Stimulated activated CD4-positive, alpha-beta T cell treated with anti-CD3 and anti-CD28 coated beads, Interleukin-12 subunit alpha, Interleukin-12 subunit beta, amount 100 ng/mL, for 24 hours (primary cell): ENCODE data around the gene TRIM38.
A peak's percentile ranks its signal among the peaks of the same experiment; 100 is the strongest.

Experiments used
- DNase-seq, 2 experiments: peaks; one replicate each; pipeline ENCODE4 v3.0.0-alpha.2; 2020; ENCODE audit warnings: low read depth in 2 of 2

TRIM38 gene

GRCh38 chr6:26026833-26027490 lies 64.4 kb downstream of the TRIM38 start:
- peak; percentile 86 to 91 for DNase-seq

DNA sequence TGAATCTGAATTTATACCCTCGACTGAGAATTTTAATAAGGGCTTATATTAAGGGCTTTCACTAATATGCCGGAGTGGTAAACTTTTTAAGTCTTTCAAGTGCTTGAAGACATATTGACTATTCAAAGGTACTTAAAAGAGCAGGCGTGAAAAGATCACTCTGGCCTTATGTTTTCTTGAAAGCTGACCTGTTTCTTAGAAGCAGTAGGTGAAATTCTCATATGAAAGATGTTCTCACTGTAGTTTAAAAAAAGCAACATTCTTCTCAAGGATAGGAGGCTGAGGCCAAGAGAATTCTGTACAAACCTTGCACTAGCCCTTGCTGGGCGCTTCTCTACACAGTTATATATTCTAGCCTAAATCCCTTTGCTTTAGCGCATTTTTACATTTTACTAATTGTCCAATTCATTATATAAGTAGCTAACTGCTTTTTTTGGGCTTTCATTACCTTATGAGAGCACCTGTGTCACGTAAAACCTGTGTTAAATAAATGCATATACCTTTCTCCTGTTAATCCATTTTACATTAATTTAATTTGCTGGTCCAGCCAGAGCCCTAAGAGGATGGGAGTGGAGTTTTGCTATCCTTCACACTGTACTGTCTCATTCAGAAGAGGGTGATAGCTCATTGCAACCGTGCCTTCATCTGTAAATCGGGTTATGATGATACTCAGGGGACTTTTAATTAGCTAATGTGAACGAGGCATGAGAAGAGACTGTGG lies 65.0 kb downstream of the TRIM38 start:
- no peak for DNase-seq

GRCh38 chr6:26028212-26028745 lies 65.7 kb downstream of the TRIM38 start:
- DNase-seq, result no peak

DNA sequence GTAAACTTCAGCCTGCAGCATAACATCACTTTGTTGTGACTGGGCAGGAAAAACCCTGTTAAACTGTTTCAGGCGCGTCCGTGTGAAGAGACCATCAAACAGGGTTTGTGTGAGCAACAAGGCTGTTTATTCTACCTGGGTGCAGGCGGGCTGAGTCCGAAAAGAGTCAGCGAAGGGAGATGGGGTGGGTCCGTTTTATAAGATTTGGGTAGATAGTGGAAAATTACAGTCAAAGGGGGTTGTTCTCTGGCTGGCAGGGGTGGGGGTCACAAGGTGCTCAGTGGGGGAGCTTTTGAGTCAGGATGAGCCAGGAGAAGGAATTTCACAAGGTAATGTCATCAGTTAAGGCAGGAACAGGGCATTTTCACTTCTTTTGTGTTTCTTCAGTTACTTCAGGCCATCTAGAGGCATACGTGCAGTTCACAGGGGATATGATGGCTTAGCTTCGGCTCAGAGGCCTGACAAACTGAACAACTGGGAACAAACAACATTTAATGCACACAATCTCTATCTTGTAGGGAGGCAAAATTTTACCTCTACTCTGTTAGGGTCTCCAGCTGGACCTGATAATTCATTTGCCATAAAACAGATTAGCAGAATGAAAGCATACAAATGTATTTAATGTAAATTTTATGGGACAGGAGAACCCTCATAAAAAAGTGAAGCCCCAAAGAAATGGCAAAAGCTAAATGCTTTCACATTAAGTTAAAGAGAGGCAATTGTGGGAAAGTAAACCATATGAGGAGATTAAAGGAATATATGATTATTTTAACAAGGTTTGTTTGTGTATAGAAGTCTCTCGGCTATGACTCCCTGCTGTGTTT lies 66.4 kb downstream of the TRIM38 start:
- no peak for DNase-seq

DNA sequence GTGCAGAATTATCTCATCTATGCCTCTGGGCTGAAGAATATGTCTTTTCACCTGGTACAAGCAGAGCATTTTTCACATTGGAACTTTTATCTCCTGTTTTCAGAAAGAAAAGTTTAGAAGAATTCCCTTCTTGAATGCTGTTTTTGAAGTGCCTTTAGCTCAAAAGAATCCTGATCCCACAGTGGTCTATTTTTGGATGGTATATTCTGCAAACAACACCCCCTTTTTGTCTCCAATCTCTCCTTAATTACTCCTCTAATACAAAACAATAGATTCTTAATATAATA lies 66.9 kb downstream of the TRIM38 start:
- no peak for DNase-seq

GRCh38 chr6:26029857-26030653 lies 67.5 kb downstream of the TRIM38 start:
- no peak for DNase-seq

GRCh38 chr6:26030716-26031115 lies 68.1 kb downstream of the TRIM38 start:
- DNase-seq, result no peak

- DNase-seq, result no peak
Measured at GRCh38 chr6:26031151-26031594, 68.6 kb downstream of the TRIM38 start.

DNA sequence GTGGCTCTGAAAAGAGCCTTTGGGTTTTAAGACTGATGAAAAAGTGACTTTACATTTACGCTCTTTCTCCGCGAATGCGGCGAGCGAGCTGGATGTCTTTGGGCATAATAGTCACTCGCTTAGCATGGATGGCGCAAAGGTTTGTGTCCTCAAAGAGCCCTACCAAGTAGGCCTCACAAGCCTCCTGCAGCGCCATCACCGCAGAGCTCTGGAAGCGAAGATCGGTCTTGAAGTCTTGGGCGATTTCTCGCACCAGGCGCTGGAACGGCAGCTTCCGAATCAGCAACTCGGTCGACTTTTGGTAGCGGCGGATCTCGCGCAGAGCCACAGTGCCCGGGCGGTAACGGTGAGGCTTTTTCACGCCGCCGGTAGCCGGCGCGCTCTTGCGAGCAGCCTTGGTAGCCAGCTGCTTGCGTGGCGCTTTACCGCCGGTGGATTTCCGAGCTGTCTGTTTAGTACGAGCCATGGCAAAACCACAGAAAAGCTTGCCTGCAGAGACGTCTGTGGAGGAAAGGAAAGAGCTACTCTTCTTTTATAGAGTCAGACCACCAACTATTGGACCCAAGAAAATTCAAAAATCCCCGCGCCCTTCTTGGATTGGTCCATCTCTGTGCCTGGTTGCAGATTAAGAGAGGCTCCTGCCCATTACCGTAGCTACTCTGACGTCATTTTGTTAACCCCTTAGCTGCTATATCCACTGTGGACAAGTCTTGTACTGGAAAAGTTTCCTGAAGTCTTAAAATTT lies 69.2 kb downstream of the TRIM38 start:
- DNase-seq, result peak in 1 of 2 experiments; percentile 71

DNA sequence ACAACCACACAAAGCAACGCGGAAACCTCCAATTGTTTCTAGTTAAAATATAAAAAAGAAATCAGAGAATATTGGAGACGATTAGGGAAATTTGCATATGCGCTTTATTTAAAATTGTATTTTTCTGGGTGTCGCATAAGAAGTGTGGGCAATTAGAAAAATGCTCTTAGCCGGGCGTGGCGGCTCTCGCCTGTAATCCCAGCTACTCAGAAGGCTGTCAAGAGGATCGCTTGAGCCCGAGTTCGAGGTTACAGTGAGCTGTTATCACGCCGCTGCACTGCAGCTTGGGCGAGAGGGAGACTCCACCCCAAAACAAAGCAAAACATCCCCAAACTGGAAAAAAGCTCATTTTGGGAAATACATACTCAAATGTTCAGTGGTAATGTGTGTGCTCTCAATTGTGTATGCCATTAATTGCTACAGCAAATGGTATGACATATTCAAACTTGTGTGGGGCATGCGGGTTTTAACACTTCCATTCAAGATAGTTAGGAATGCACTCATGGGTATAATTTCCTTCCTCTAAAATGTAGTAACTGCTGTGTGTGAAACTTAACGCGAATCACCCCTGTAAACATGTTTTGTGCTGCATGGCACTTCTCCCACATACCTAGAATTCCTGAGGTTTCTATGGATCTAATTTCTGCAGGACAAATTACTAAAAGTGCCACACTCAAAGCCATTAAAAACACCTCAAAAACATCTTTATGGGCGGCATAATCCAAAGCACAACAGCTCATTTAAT lies 69.9 kb downstream of the TRIM38 start:
- DNase-seq, result no peak

DNA sequence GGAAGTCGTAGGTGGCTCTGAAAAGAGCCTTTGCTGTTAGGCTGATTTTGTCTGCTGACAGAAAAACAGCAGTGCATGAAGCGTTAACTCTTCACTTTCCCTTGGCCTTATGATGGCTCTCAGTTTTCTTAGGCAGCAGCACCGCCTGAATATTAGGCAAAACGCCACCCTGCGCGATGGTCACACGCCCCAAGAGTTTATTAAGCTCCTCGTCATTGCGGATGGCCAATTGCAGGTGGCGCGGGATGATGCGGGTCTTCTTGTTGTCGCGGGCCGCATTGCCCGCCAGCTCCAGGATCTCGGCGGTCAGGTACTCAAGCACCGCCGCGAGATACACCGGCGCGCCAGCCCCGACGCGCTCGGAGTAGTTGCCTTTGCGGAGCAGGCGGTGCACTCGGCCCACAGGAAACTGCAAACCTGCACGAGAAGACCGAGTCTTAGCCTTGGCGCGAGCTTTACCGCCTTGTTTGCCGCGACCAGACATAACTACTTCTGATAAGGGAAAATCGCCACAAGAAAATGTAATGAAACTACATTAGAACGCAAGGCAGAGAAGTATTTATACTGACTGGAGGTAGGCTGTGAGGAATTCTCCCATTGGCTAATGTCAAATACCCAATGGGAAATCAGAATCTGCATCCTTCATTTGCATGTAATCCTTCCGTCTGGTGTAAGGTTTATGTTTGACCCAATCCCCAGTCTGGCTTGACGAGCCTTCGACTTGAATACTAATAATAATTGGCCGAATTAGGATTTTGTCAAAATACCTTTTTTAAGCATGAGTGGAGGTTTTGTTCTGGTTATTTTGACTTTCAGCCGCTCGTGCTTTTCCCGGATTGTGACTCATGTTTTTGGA lies 70.7 kb downstream of the TRIM38 start:
- DNase-seq, result no peak

- DNase-seq, result no peak
Measured at GRCh38 chr6:26033941-26034354, 71.3 kb downstream of the TRIM38 start.

DNA sequence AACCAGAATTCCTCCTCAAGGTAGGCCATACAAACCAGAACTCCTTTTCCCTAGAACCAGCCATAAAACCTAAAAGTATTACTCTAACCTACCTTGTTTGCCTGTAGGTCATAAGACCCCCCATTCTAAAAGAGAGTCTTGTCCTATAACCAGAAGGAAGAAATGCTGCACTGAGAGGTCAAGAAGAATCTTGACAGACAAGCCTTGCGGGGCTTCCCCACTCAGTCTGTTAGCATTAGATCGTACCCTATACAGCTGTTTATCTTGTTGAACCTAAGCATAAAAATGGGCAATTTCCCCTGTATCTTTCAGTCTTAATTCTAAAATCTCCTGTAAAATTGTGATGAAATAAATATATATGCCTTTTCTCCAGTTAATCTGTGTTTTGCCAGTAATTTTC lies 72.3 kb downstream of the TRIM38 start:
- no peak for DNase-seq
